Measurements from ENCODE around the gene NFAM1. TPM values are rescaled to one million over a fixed set of nuclear protein-coding genes. Genes with fewer than 3 reads are reported as not detected.

Gene NFAM1
- total and polyA plus RNA-seq, 7 experiments from 2014 or later, result 0.03 to 40.3 (median 0.57) TPM

- Histone ChIP-seq H3K36me3 (ENCODE audit: control insufficient read depth in 2 of 3, insufficient read depth in 3 of 3, low read length in 3 of 3) (no peaks in the 10 kb centered on the region), H3K27me3 (ENCODE audit: control insufficient read depth in 2 of 2, insufficient read depth in 2 of 2, low read length in 2 of 2) (no peaks in the 10 kb centered on the region), H3K9me3 (ENCODE audit: control insufficient read depth in 2 of 3, low read length in 3 of 3) (no peaks in the 10 kb centered on the region), H3K4me1 (ENCODE audit: control insufficient read depth in 2 of 2, insufficient read depth in 2 of 2, low read length in 2 of 2) (peaks cover 5 to 9% of the 10 kb centered on the region in 2 donors), H3K27ac (ENCODE audit: low read depth, low read length) (no peak overlapping the region), H3K4me3 (ENCODE audit: low read length) (peak overlapping the region; percentile 33)
- ChIA-PET CTCF (interaction anchor here (0.7 to 0.8 kb wide), 2 partner anchors 102 to 247 kb away, joined by 3 read pairs; no protein-coding TSS in a partner anchor), POLR2A (interaction anchor here (0.6 to 1.5 kb wide), 3 partner anchors 15 to 44 kb away, joined by 3 to 4 read pairs (median 4); no protein-coding TSS in a partner anchor)
- Mint-ChIP-seq H3K4me3 (peak overlapping the region; percentile 66 to 87 (median 82)), H3K36me3 (no peaks in the 10 kb centered on the region), H3K27me3 (peaks cover 0 to 27% (median 0%) of the 10 kb centered on the region in 5 donors), H3K4me1 (peaks cover 2 to 20% (median 18%) of the 10 kb centered on the region in 7 donors), H3K9me3 (no peaks in the 10 kb centered on the region), H3K27ac (peak overlapping the region in 7 of 9 donors; percentile 9 to 87 (median 62))
- no peak for ATAC-seq
- DNase-seq, result no peak
- intact Hi-C loops (cut with micrococcal nuclease), result no loop called here
Measured at GRCh38 chr22:42342426-42343120, 89.6 kb downstream of the NFAM1 start.

GRCh38 chr22:42341779-42342178 is 90.4 kb downstream of the NFAM1 start:
- intact Hi-C loops (cut with micrococcal nuclease), result no loop called here
- H3K4me3 Mint-ChIP-seq, result peak overlapping the region; percentile 41 to 87 (median 74)
- H3K36me3 Mint-ChIP-seq, result no peaks in the 10 kb centered on the region
- no peak overlapping the region for H3K4me3 ChIP-seq (ENCODE audit: low read length)
- CTCF ChIA-PET, result no interaction called here
- no peaks in the 10 kb centered on the region for H3K9me3 ChIP-seq (ENCODE audit: control insufficient read depth in 2 of 3, low read length in 3 of 3)
- H3K36me3 ChIP-seq (ENCODE audit: control insufficient read depth in 2 of 3, insufficient read depth in 3 of 3, low read length in 3 of 3), result no peaks in the 10 kb centered on the region
- peaks cover 3 to 23% (median 18%) of the 10 kb centered on the region in 7 donors for H3K4me1 Mint-ChIP-seq
- peaks cover 5 to 9% of the 10 kb centered on the region in 2 donors for H3K4me1 ChIP-seq (ENCODE audit: control insufficient read depth in 2 of 2, insufficient read depth in 2 of 2, low read length in 2 of 2)
- ATAC-seq, result no peak
- H3K27ac ChIP-seq (ENCODE audit: low read depth, low read length), result no peak overlapping the region
- H3K27me3 ChIP-seq (ENCODE audit: control insufficient read depth in 2 of 2, insufficient read depth in 2 of 2, low read length in 2 of 2), result no peaks in the 10 kb centered on the region
- H3K27ac Mint-ChIP-seq, result peak overlapping the region in 6 of 9 donors; percentile 3 to 65 (median 43)
- H3K9me3 Mint-ChIP-seq, result no peaks in the 10 kb centered on the region
- DNase-seq, result no peak
- POLR2A ChIA-PET, result interaction anchor here (1.5 kb wide), 1 partner anchor 14 kb away, joined by 4 read pairs; no protein-coding TSS in a partner anchor
- peaks cover 0 to 27% (median 0%) of the 10 kb centered on the region in 5 donors for H3K27me3 Mint-ChIP-seq

DNA sequence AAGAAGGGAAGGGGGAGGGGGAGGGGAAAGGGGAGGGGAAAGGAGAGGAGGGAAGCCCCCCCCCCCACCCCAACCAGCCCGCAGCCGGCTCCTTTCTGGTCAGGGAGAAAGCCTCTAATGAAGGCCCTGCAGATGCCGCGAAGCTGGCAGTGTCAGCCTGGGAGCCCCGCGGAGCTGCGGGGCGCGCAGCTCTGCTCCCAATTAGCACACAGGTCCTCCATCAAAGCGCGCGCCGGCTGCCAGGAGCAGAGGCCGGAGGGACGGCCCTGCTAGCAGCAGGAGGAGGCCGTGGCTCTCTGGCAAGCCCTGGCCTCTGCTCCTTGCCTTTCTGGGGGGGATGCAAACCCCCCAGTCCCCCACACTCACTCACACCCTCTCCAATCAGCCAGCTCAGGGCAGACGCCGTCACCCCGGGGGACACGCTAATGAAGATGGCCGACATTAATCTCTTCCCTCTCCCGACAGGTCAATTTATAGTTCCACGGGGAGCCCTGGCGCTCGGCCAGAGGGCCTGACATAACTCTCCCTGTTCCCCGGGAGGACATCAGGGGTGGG is 91.3 kb downstream of the NFAM1 start:
- H3K27ac Mint-ChIP-seq, result peak overlapping the region in 1 of 9 donors; percentile 13
- DNase-seq (no peak), ATAC-seq (no peak)
- peaks cover 3 to 24% (median 18%) of the 10 kb centered on the region in 7 donors for H3K4me1 Mint-ChIP-seq
- no peaks in the 10 kb centered on the region for H3K36me3 Mint-ChIP-seq
- H3K4me3 Mint-ChIP-seq, result peak overlapping the region in 1 of 10 donors; percentile 21
- Histone ChIP-seq H3K9me3 (ENCODE audit: control insufficient read depth in 2 of 3, low read length in 3 of 3) (no peaks in the 10 kb centered on the region), H3K36me3 (ENCODE audit: control insufficient read depth in 2 of 3, insufficient read depth in 3 of 3, low read length in 3 of 3) (no peaks in the 10 kb centered on the region), H3K4me3 (ENCODE audit: low read length) (no peak overlapping the region), H3K27ac (ENCODE audit: low read depth, low read length) (no peak overlapping the region), H3K27me3 (ENCODE audit: control insufficient read depth in 2 of 2, insufficient read depth in 2 of 2, low read length in 2 of 2) (no peaks in the 10 kb centered on the region), H3K4me1 (ENCODE audit: control insufficient read depth in 2 of 2, insufficient read depth in 2 of 2, low read length in 2 of 2) (peaks cover 5 to 9% of the 10 kb centered on the region in 2 donors)
- H3K9me3 Mint-ChIP-seq, result no peaks in the 10 kb centered on the region
- ChIA-PET CTCF (no interaction called here), POLR2A (no interaction called here)
- intact Hi-C loops (cut with micrococcal nuclease), result no loop called here
- H3K27me3 Mint-ChIP-seq, result peaks cover 0 to 27% (median 0%) of the 10 kb centered on the region in 5 donors

- H3K4me3 Mint-ChIP-seq, result peak overlapping the region in 1 of 10 donors; percentile 68
- CTCF ChIA-PET, result no interaction called here
Measured at GRCh38 chr22:42340150-42340549, 92.1 kb downstream of the NFAM1 start.

DNA sequence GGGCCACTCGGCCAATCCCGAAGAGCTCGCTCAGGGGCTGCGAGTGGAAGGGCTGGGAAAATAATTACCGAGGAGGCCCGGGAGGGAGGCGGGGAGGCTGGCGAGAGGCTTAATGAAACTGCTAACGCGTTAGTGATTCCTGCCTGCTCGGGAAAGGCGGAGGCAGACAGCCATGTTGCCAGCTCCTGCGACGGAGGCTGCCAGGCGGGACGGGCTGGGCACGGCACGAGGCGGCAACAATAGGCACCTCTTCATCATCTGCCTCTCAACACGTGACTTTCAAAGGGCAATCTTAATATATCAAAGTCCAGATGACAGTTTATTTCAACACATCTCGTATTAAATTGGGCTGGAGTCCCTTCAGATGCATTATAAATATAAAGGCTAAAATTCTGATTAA is 93.7 kb downstream of the NFAM1 start:
- no peak overlapping the region for H3K27ac ChIP-seq (ENCODE audit: low read depth, low read length)
- H3K4me3 ChIP-seq (ENCODE audit: low read length), result no peak overlapping the region
- peaks cover 5 to 9% of the 10 kb centered on the region in 2 donors for H3K4me1 ChIP-seq (ENCODE audit: control insufficient read depth in 2 of 2, insufficient read depth in 2 of 2, low read length in 2 of 2)
- no peaks in the 10 kb centered on the region for H3K9me3 ChIP-seq (ENCODE audit: control insufficient read depth in 2 of 3, low read length in 3 of 3)
- ATAC-seq, result no peak
- peaks cover 0 to 23% (median 0%) of the 10 kb centered on the region in 5 donors for H3K27me3 Mint-ChIP-seq
- no peaks in the 10 kb centered on the region for H3K36me3 ChIP-seq (ENCODE audit: control insufficient read depth in 2 of 3, insufficient read depth in 3 of 3, low read length in 3 of 3)
- no peak overlapping the region for H3K27ac Mint-ChIP-seq
- H3K36me3 Mint-ChIP-seq, result no peaks in the 10 kb centered on the region
- no peaks in the 10 kb centered on the region for H3K27me3 ChIP-seq (ENCODE audit: control insufficient read depth in 2 of 2, insufficient read depth in 2 of 2, low read length in 2 of 2)
- CTCF ChIA-PET, result no interaction called here
- intact Hi-C loops (cut with micrococcal nuclease), result no loop called here
- no peak for DNase-seq
- no peak overlapping the region for H3K4me3 Mint-ChIP-seq
- POLR2A ChIA-PET, result no interaction called here
- H3K4me1 Mint-ChIP-seq, result peaks cover 3 to 31% (median 24%) of the 10 kb centered on the region in 7 donors
- no peaks in the 10 kb centered on the region for H3K9me3 Mint-ChIP-seq

More at GRCh38 chr22:42340150-42340549, 92.1 kb downstream of the NFAM1 start:
- Mint-ChIP-seq H3K36me3 (no peaks in the 10 kb centered on the region), H3K27ac (peak overlapping the region in 1 of 9 donors; percentile 33), H3K9me3 (no peaks in the 10 kb centered on the region), H3K4me1 (peaks cover 3 to 28% (median 22%) of the 10 kb centered on the region in 7 donors), H3K27me3 (peaks cover 0 to 27% (median 0%) of the 10 kb centered on the region in 5 donors)
- Histone ChIP-seq H3K27me3 (ENCODE audit: control insufficient read depth in 2 of 2, insufficient read depth in 2 of 2, low read length in 2 of 2) (no peaks in the 10 kb centered on the region), H3K27ac (ENCODE audit: low read depth, low read length) (no peak overlapping the region), H3K4me1 (ENCODE audit: control insufficient read depth in 2 of 2, insufficient read depth in 2 of 2, low read length in 2 of 2) (peaks cover 5 to 9% of the 10 kb centered on the region in 2 donors), H3K36me3 (ENCODE audit: control insufficient read depth in 2 of 3, insufficient read depth in 3 of 3, low read length in 3 of 3) (no peaks in the 10 kb centered on the region), H3K4me3 (ENCODE audit: low read length) (no peak overlapping the region), H3K9me3 (ENCODE audit: control insufficient read depth in 2 of 3, low read length in 3 of 3) (no peaks in the 10 kb centered on the region)
- intact Hi-C loops (cut with micrococcal nuclease), result no loop called here
- no peak for ATAC-seq
- DNase-seq, result no peak
- POLR2A ChIA-PET, result no interaction called here

- Mint-ChIP-seq H3K4me3 (peak overlapping the region in 1 of 10 donors; percentile 20), H3K4me1 (peaks cover 0 to 28% (median 18%) of the 10 kb centered on the region in 7 donors), H3K36me3 (no peaks in the 10 kb centered on the region), H3K27me3 (peaks cover 0 to 15% (median 0%) of the 10 kb centered on the region in 5 donors), H3K9me3 (no peaks in the 10 kb centered on the region), H3K27ac (peak overlapping the region in 1 of 9 donors; percentile 44)
- Histone ChIP-seq H3K4me1 (ENCODE audit: control insufficient read depth in 2 of 2, insufficient read depth in 2 of 2, low read length in 2 of 2) (peaks cover 0 to under 1% of the 10 kb centered on the region in 2 donors), H3K4me3 (ENCODE audit: low read length) (no peak overlapping the region), H3K9me3 (ENCODE audit: control insufficient read depth in 2 of 3, low read length in 3 of 3) (no peaks in the 10 kb centered on the region), H3K36me3 (ENCODE audit: control insufficient read depth in 2 of 3, insufficient read depth in 3 of 3, low read length in 3 of 3) (no peaks in the 10 kb centered on the region), H3K27ac (ENCODE audit: low read depth, low read length) (no peak overlapping the region), H3K27me3 (ENCODE audit: control insufficient read depth in 2 of 2, insufficient read depth in 2 of 2, low read length in 2 of 2) (no peaks in the 10 kb centered on the region)
- ATAC-seq (no peak), DNase-seq (no peak)
- ChIA-PET CTCF (no interaction called here), POLR2A (interaction anchor here (1.1 kb wide), 1 partner anchor 10 kb away, joined by 3 read pairs; no protein-coding TSS in a partner anchor)
- intact Hi-C loops (cut with micrococcal nuclease), result no loop called here
Measured at GRCh38 chr22:42337356-42337755, 94.8 kb downstream of the NFAM1 start.
